Vagina (tissue), 2 donors: Measurements from ENCODE around the gene ZNF709. TPM values are rescaled to one million over a fixed set of nuclear protein-coding genes. Genes with fewer than 3 reads are reported as not detected.

Experiments
- DNase-seq, 2 donors: peaks; one replicate each; pipeline ENCODE4 v3.0.0-alpha.2; 2017; ENCODE audit errors: extremely low spot score in 2 of 2
- H3K27ac ChIP-seq: fragments of 200-600 bp; sonication (generic); one replicate; pipeline ENCODE4 v1.5.1; 2019
- H3K27me3 ChIP-seq: fragments of 200-600 bp; sonication (generic); one replicate; pipeline ENCODE4 v1.5.1; 2019
- H3K36me3 ChIP-seq, 2 donors: fragments of 200-600 bp; sonication (generic); one replicate each; pipeline ENCODE4 v1.5.1; 2017 to 2019
- H3K4me1 ChIP-seq: fragments of 200-600 bp; sonication (generic); one replicate; pipeline ENCODE4 v1.5.1; 2019
- H3K4me3 ChIP-seq, 2 donors: fragments of 200-600 bp; sonication (generic); 1 replicate in 1 of 2; 2 replicates in 1 of 2; pipeline ENCODE4 v1.5.1; 2016 to 2019
- H3K9me3 ChIP-seq: fragments of 200-600 bp; sonication (generic); one replicate; pipeline ENCODE4 v1.5.1; 2019
- CTCF ChIP-seq, 3 experiments: fragments of 450-650 bp in 2 of 3; fragments of 200-600 bp in 1 of 3; sonication (generic) in 1 of 3; IDR thresholded peaks; one replicate each; pipeline ENCODE4 v1.5.1; 2017 to 2019; ENCODE audit warnings: antibody characterized with exemption in 3 of 3, mild to moderate bottlenecking in 2 of 3, moderate library complexity in 2 of 3
- POLR2A ChIP-seq, 2 donors: fragments of 450-650 bp; IDR thresholded peaks; one replicate each; pipeline ENCODE4 v1.6.1; 2017; ENCODE audit warnings: antibody characterized with exemption in 2 of 2, mild to moderate bottlenecking in 2 of 2, moderate library complexity in 2 of 2
- POLR2AphosphoS5 ChIP-seq, 2 donors: sonication (generic); formaldehyde crosslinking; IDR thresholded peaks; one replicate each; pipeline ENCODE4 v1.9.0; 2017; ENCODE audit warnings: antibody characterized with exemption in 2 of 2, mild to moderate bottlenecking in 2 of 2, low read depth in 1 of 2; ENCODE audit not compliant: insufficient read depth in 1 of 2
- intact Hi-C: fragments of 100-400 bp; cut with DNase I; formaldehyde crosslinking; loops from one replicate; pipeline ENCODE4 v1.15.1; 2023
- total RNA-seq: library from RNA; depleted of rRNA; stranded (reverse); fragments of >200 nt; gene quantifications from one replicate; pipeline ENCODE4 v1.2.3, GENCODE V29; 2016

The ZNF709 gene
- 3.7 TPM for total RNA-seq

GRCh38 chr19:12484371-12485051 lies at the start of gene ZNF709:
TSS of gene ZNF709 (minus strand) at chr19:12484816. CDS start at chr19:12484657, 159 bp downstream.
- no peaks in the 10 kb centered on the region for H3K9me3 ChIP-seq
- H3K36me3 ChIP-seq: no peaks in the 10 kb centered on the region
- H3K27ac ChIP-seq: peak within 1 kb of the TSS; percentile 86
- H3K27me3 ChIP-seq: no peaks in the 10 kb centered on the region
- H3K4me1 ChIP-seq: peaks cover 33% of the 10 kb centered on the region
- DNase-seq: peak in 1 of 2 donors; percentile 90
- intact Hi-C loops: no loop called here
- TF ChIP-seq POLR2A (IDR thresholded peaks at IDR 0.05): peak in 1 of 2 donors; percentile 58
- TF ChIP-seq POLR2AphosphoS5 (IDR thresholded peaks at IDR 0.05; ENCODE audit: insufficient read depth in 1 of 2, low read depth in 1 of 2): peak; percentile 61 to 89
- peak in 1 of 3 experiments; percentile 3 for TF ChIP-seq CTCF (IDR thresholded peaks at IDR 0.05)
- H3K4me3 ChIP-seq: peak within 1 kb of the TSS; percentile 69 to 85

- peaks cover 21 to 84% of the 10 kb centered on the region in 2 donors for H3K36me3 ChIP-seq
- peaks cover 94% of the 10 kb centered on the region for H3K9me3 ChIP-seq
- no peak for DNase-seq
- intact Hi-C loops: no loop called here
- no peaks in the 10 kb centered on the region for H3K27me3 ChIP-seq
- no peak overlapping the region for H3K4me3 ChIP-seq
- TF ChIP-seq POLR2A (IDR thresholded peaks at IDR 0.05) (no peak), POLR2AphosphoS5 (IDR thresholded peaks at IDR 0.05; ENCODE audit: insufficient read depth in 1 of 2, low read depth in 1 of 2) (no peak), CTCF (IDR thresholded peaks at IDR 0.05) (no peak)
- H3K4me1 ChIP-seq: no peaks in the 10 kb centered on the region
- no peak overlapping the region for H3K27ac ChIP-seq
These were observed 42.6 kb upstream of the ZNF709 start for GRCh38 chr19:12527034-12527836.

GRCh38 chr19:12526542-12526941 lies 41.9 kb upstream of the ZNF709 start:
- intact Hi-C loops: no loop called here
- no peaks in the 10 kb centered on the region for H3K27me3 ChIP-seq
- H3K36me3 ChIP-seq: peaks cover 21 to 79% of the 10 kb centered on the region in 2 donors
- H3K27ac ChIP-seq: no peak overlapping the region
- H3K4me1 ChIP-seq: no peaks in the 10 kb centered on the region
- no peak overlapping the region for H3K4me3 ChIP-seq
- no peak for DNase-seq
- TF ChIP-seq POLR2A (IDR thresholded peaks at IDR 0.05): no peak
- no peak for TF ChIP-seq POLR2AphosphoS5 (IDR thresholded peaks at IDR 0.05; ENCODE audit: insufficient read depth in 1 of 2, low read depth in 1 of 2)
- TF ChIP-seq CTCF (IDR thresholded peaks at IDR 0.05): no peak
- peaks cover 95% of the 10 kb centered on the region for H3K9me3 ChIP-seq

GRCh38 chr19:12521996-12522395 lies 37.4 kb upstream of the ZNF709 start:
- no peak for TF ChIP-seq POLR2A (IDR thresholded peaks at IDR 0.05)
- no peak for TF ChIP-seq CTCF (IDR thresholded peaks at IDR 0.05)
- TF ChIP-seq POLR2AphosphoS5 (IDR thresholded peaks at IDR 0.05; ENCODE audit: insufficient read depth in 1 of 2, low read depth in 1 of 2): no peak
- H3K27me3 ChIP-seq: no peaks in the 10 kb centered on the region
- no peaks in the 10 kb centered on the region for H3K4me1 ChIP-seq
- H3K36me3 ChIP-seq: peaks cover 7 to 35% of the 10 kb centered on the region in 2 donors
- H3K27ac ChIP-seq: no peak overlapping the region
- no peak overlapping the region for H3K4me3 ChIP-seq
- intact Hi-C loops: no loop called here
- H3K9me3 ChIP-seq: peaks cover 65% of the 10 kb centered on the region
- no peak for DNase-seq
